Mesendoderm (in vitro differentiated cells): ENCODE data around the gene CLCN1.

ENCODE experiments used
- DNase-seq: peaks from one replicate; pipeline ENCODE4 v3.0.0; 2013
- H2AK5ac ChIP-seq: 2 replicates; pipeline ENCODE4 v1.6.1; 2013; ENCODE audit warnings: low read length, inconsistent platforms
- H2BK120ac ChIP-seq: 2 replicates; pipeline ENCODE4 v1.6.1; 2013; ENCODE audit warnings: low read depth, mild to moderate bottlenecking, low read length, moderate library complexity, mixed read lengths
- H2BK15ac ChIP-seq: replicated peaks from 2 replicates; pipeline ENCODE4 v1.6.1; 2013; ENCODE audit warnings: low read depth, mild to moderate bottlenecking, moderate library complexity
- H2BK5ac ChIP-seq: 2 replicates; pipeline ENCODE4 v1.6.1; 2013; ENCODE audit warnings: low read length, inconsistent platforms
- H3K18ac ChIP-seq: 2 replicates; pipeline ENCODE4 v1.6.1; 2013; ENCODE audit warnings: mild to moderate bottlenecking, low read length, mixed read lengths
- H3K23ac ChIP-seq: one replicate; pipeline ENCODE4 v1.6.1; 2013; ENCODE audit warnings: low read length
- H3K27ac ChIP-seq: 2 replicates; pipeline ENCODE4 v1.5.1; 2013; ENCODE audit warnings: low read depth, mild to moderate bottlenecking, inconsistent platforms, low read length, moderate library complexity
- H3K27me3 ChIP-seq: 2 replicates; pipeline ENCODE4 v1.6.1; 2013; ENCODE audit warnings: low read length, control low read depth, mild to moderate bottlenecking, inconsistent platforms; ENCODE audit not compliant: insufficient read depth, poor library complexity
- H3K36me3 ChIP-seq: 2 replicates; pipeline ENCODE4 v1.6.1; 2013; ENCODE audit warnings: low read length, inconsistent platforms; ENCODE audit not compliant: control insufficient read depth, insufficient read depth
- H3K4ac ChIP-seq: one replicate; pipeline ENCODE4 v1.6.1; 2013; ENCODE audit warnings: low read depth, mild to moderate bottlenecking, low read length, moderate library complexity
- H3K4me1 ChIP-seq: 2 replicates; pipeline ENCODE4 v1.6.1; 2013; ENCODE audit warnings: low read depth, low read length, inconsistent platforms; ENCODE audit not compliant: control insufficient read depth
- H3K4me2 ChIP-seq: 2 replicates; pipeline ENCODE4 v1.6.1; 2013; ENCODE audit warnings: low read length
- H3K4me3 ChIP-seq: 2 replicates; pipeline ENCODE4 v1.5.1; 2013; ENCODE audit warnings: mild to moderate bottlenecking, low read length
- H3K56ac ChIP-seq: one replicate; pipeline ENCODE4 v1.6.1; 2013; ENCODE audit warnings: low read length
- H3K79me1 ChIP-seq: 2 replicates; pipeline ENCODE4 v1.6.1; 2013; ENCODE audit warnings: low read length, inconsistent platforms
- H3K79me2 ChIP-seq: 2 replicates; pipeline ENCODE4 v1.6.1; 2013; ENCODE audit warnings: mild to moderate bottlenecking, low read length; ENCODE audit not compliant: control insufficient read depth, insufficient read depth
- H3K9ac ChIP-seq: 2 replicates; pipeline ENCODE4 v1.6.1; 2013; ENCODE audit warnings: low read length, inconsistent platforms
- H4K5ac ChIP-seq: one replicate; pipeline ENCODE4 v1.6.1; 2013; ENCODE audit warnings: low read length
- H4K8ac ChIP-seq: one replicate; pipeline ENCODE4 v1.6.1; 2013; ENCODE audit warnings: low read depth, mild to moderate bottlenecking, control low read depth, low read length, moderate library complexity
- WGBS: extraction: QIAGEN DNeasy Blood & Tissue Kit; methylation state at CpG from one replicate; pipeline ENCODE4 v1.1.7; 2013; ENCODE audit warnings: low lambda C conversion rate, missing lambda C conversion rate; ENCODE audit not compliant: insufficient coverage; ENCODE audit errors: extremely low coverage; 5-methylcytosine and 5-hydroxymethylcytosine counted together

The CLCN1 gene

DNA sequence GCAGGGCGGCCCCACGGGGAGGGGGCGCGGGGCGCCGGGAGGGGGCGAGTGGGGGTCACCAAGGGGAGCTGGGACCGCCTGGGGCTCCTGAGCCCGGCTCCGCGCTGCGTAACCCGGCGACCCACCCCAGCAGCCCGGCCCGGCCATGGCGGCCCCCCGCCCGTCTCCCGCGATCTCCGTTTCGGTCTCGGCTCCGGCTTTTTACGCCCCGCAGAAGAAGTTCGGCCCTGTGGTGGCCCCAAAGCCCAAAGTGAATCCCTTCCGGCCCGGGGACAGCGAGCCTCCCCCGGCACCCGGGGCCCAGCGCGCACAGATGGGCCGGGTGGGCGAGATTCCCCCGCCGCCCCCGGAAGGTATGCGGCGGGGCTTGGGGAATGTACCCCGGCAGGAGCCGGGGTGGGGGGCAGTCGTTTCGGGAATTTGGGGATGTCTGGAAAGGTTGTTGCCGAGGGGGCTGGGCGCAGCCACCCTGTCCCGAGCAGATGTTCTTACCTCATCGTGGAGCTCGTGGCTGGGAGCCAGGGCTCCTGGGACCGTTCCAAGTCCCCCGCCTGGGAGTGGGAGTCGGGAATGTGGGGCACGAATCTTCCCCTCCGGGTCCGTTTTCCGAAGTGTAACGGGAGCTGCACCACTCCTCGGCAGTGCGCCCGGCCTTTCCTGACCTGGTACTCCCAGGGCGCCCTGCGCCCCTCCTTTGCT is 65.7 kb downstream of the CLCN1 start:
- Histone ChIP-seq H3K79me2 (peaks cover 59% of the 10 kb centered on the region), H3K4me3 (peak overlapping the region; percentile 81), H2BK15ac (no peak overlapping the region), H3K79me1 (peaks cover 33% of the 10 kb centered on the region), H3K9ac (peak overlapping the region; percentile 94), H3K4ac (peak overlapping the region; percentile 61), H3K18ac (peak overlapping the region; percentile 99), H3K4me1 (peaks cover 22% of the 10 kb centered on the region), H3K56ac (peak overlapping the region; percentile 86), H2BK5ac (peak overlapping the region; percentile 50), H3K36me3 (peaks cover 6% of the 10 kb centered on the region), H3K27ac (peak overlapping the region; percentile 71), H3K23ac (peak overlapping the region; percentile 1), H4K8ac (peak overlapping the region; percentile 77), H2BK120ac (no peak overlapping the region), H2AK5ac (no peak overlapping the region), H3K27me3 (no peaks in the 10 kb centered on the region), H3K4me2 (peak overlapping the region; percentile 84), H4K5ac (no peak overlapping the region)
- no peak for DNase-seq
- no CpG with 5 or more reads among the region's 64 CpGs for WGBS

DNA sequence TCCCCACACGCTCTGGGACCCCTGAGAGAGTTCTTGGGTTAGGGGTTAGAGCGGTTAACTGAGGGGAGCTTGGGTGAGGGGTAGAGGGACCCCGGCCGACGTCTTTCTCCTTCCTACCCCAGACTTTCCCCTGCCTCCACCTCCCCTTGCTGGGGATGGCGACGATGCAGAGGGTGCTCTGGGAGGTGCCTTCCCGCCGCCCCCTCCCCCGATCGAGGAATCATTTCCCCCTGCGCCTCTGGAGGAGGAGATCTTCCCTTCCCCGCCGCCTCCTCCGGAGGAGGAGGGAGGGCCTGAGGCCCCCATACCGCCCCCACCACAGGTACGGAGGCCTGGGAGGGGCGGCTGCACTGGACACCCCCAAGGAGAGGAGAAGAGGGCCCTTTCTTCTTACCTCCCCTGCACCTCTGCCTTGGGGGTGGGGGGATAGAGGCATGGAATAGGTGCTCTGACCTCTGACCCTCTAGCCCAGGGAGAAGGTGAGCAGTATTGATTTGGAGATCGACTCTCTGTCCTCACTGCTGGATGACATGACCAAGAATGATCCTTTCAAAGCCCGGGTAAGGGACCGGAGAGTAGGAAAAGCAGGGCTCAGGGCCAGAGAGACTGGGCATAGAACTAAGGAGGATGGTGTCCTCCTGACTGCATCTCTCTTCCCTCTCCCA is 66.3 kb downstream of the CLCN1 start:
- H2BK15ac ChIP-seq: no peak overlapping the region

DNA sequence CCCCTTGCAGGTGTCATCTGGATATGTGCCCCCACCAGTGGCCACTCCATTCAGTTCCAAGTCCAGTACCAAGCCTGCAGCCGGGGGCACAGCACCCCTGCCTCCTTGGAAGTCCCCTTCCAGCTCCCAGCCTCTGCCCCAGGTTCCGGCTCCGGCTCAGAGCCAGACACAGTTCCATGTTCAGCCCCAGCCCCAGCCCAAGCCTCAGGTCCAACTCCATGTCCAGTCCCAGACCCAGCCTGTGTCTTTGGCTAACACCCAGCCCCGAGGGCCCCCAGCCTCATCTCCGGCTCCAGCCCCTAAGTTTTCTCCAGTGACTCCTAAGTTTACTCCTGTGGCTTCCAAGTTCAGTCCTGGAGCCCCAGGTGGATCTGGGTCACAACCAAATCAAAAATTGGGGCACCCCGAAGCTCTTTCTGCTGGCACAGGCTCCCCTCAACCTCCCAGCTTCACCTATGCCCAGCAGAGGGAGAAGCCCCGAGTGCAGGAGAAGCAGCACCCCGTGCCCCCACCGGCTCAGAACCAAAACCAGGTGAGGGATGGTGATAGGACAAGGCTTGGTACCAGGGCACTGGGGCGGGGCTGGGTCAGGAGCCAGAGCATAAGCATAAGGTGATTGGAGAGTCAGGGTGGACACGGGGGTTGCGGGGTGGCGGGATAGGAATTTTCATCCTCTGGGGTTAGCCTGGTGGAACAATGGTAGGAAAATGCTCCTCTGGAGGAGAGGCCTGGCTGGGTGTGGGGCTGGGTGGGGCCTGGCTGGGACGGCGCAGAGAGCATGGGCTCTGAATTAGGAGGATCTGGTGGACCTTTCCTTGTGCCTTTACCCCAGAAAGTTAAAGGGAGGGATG is 67.1 kb downstream of the CLCN1 start:
- WGBS: no CpG with 5 or more reads among the region's 15 CpGs
- H3K27ac ChIP-seq: no peak overlapping the region
- DNase-seq: no peak
- H3K4ac ChIP-seq: no peak overlapping the region
- peaks cover 22% of the 10 kb centered on the region for H3K4me1 ChIP-seq
- no peak overlapping the region for H4K8ac ChIP-seq
- H3K36me3 ChIP-seq: peaks cover 10% of the 10 kb centered on the region
- H4K5ac ChIP-seq: no peak overlapping the region
- peak overlapping the region; percentile 84 for H3K4me2 ChIP-seq
- peaks cover 67% of the 10 kb centered on the region for H3K79me2 ChIP-seq
- no peaks in the 10 kb centered on the region for H3K27me3 ChIP-seq
- H3K18ac ChIP-seq: no peak overlapping the region
- no peak overlapping the region for H2BK120ac ChIP-seq
- H3K56ac ChIP-seq: peak overlapping the region; percentile 86
- peaks cover 37% of the 10 kb centered on the region for H3K79me1 ChIP-seq
- no peak overlapping the region for H3K23ac ChIP-seq
- peak overlapping the region; percentile 94 for H3K9ac ChIP-seq
- no peak overlapping the region for H2BK5ac ChIP-seq
- no peak overlapping the region for H2BK15ac ChIP-seq
- H3K4me3 ChIP-seq: no peak overlapping the region
- no peak overlapping the region for H2AK5ac ChIP-seq

More for the DNA sequence above, 66.3 kb downstream of the CLCN1 start:
- H2BK120ac ChIP-seq: no peak overlapping the region
- peak overlapping the region; percentile 61 for H3K4ac ChIP-seq
- no peak overlapping the region for H4K8ac ChIP-seq
- WGBS: no CpG with 5 or more reads among the region's 21 CpGs
- peak overlapping the region; percentile 1 for H3K23ac ChIP-seq
- peak overlapping the region; percentile 71 for H3K27ac ChIP-seq
- H3K18ac ChIP-seq: peak overlapping the region; percentile 99
- peak overlapping the region; percentile 50 for H2BK5ac ChIP-seq
- H3K79me2 ChIP-seq: peaks cover 64% of the 10 kb centered on the region
- DNase-seq: no peak
- peaks cover 22% of the 10 kb centered on the region for H3K4me1 ChIP-seq
- H3K79me1 ChIP-seq: peaks cover 33% of the 10 kb centered on the region
- peak overlapping the region; percentile 84 for H3K4me2 ChIP-seq
- peak overlapping the region; percentile 81 for H3K4me3 ChIP-seq
- H2AK5ac ChIP-seq: no peak overlapping the region
- no peak overlapping the region for H4K5ac ChIP-seq
- H3K9ac ChIP-seq: peak overlapping the region; percentile 94
- no peaks in the 10 kb centered on the region for H3K27me3 ChIP-seq
- peaks cover 6% of the 10 kb centered on the region for H3K36me3 ChIP-seq
- H3K56ac ChIP-seq: peak overlapping the region; percentile 86

DNA sequence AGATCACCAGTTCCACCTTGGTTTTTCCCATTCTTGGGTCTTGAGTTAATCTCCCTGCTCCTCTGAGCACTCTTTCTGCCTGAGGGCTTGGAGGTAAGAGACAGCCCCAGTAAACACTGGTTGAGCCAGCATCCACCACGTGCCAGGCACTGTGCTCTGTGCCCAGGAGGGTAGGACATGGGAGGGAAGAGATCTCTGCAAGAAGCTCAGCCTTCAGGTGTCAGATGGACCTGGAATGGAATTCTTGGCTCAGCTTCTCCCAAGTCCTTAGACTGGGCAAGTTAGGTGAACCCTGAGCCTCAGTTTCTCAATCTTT is 67.7 kb downstream of the CLCN1 start:
- Histone ChIP-seq H4K5ac (no peak overlapping the region), H3K9ac (peak overlapping the region; percentile 54), H2BK15ac (no peak overlapping the region), H3K18ac (no peak overlapping the region), H2BK120ac (no peak overlapping the region), H3K23ac (peak overlapping the region; percentile 48), H2AK5ac (no peak overlapping the region), H2BK5ac (no peak overlapping the region), H4K8ac (no peak overlapping the region), H3K4ac (no peak overlapping the region), H3K36me3 (peaks cover 10% of the 10 kb centered on the region), H3K27ac (no peak overlapping the region), H3K56ac (peak overlapping the region; percentile 69), H3K27me3 (no peaks in the 10 kb centered on the region), H3K4me3 (no peak overlapping the region), H3K4me1 (peaks cover 22% of the 10 kb centered on the region), H3K79me2 (peaks cover 67% of the 10 kb centered on the region), H3K4me2 (peak overlapping the region; percentile 14), H3K79me1 (peaks cover 37% of the 10 kb centered on the region)
- no peak for DNase-seq
- no CpG with 5 or more reads among the region's 1 CpG for WGBS

DNA sequence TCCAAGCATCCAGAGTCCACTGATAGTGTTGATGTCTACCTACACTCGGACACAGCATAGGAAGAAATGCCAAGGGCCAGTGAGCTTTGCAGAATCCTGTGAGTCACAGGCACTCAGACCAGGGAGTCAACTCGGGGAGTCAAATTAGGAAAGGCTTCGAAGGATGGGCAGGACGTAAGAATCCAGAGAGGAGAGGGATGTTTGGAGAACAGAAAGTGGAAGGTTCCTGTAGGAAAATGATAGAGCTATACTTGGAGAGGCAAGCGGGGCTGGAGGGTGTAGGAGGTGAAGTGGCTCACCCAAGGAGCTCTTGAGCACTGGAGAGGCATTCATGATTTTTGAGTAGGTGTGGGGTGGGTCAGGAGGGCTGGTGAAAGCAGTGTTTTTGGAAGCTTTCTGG is 68.2 kb downstream of the CLCN1 start:
- H3K4me3 ChIP-seq: no peak overlapping the region
- peaks cover 66% of the 10 kb centered on the region for H3K79me2 ChIP-seq
- no peak overlapping the region for H4K8ac ChIP-seq
- H3K18ac ChIP-seq: no peak overlapping the region
- H2BK120ac ChIP-seq: no peak overlapping the region
- no peak overlapping the region for H4K5ac ChIP-seq
- peak overlapping the region; percentile 14 for H3K4me2 ChIP-seq
- no peak overlapping the region for H3K23ac ChIP-seq
- no CpG with 5 or more reads among the region's 5 CpGs for WGBS
- peaks cover 36% of the 10 kb centered on the region for H3K79me1 ChIP-seq
- peak overlapping the region; percentile 34 for H3K9ac ChIP-seq
- no peaks in the 10 kb centered on the region for H3K27me3 ChIP-seq
- H2BK15ac ChIP-seq: no peak overlapping the region
- no peak overlapping the region for H3K27ac ChIP-seq
- no peak overlapping the region for H2BK5ac ChIP-seq
- no peak for DNase-seq
- peaks cover 15% of the 10 kb centered on the region for H3K36me3 ChIP-seq
- H3K4me1 ChIP-seq: peaks cover 22% of the 10 kb centered on the region
- no peak overlapping the region for H3K4ac ChIP-seq
- peak overlapping the region; percentile 17 for H3K56ac ChIP-seq
- no peak overlapping the region for H2AK5ac ChIP-seq
